GM21528 (cell line): ENCODE results near the gene IQGAP2.
A peak's percentile ranks its signal among the peaks of the same experiment; 100 is the strongest.
"Not testable (repeated sequence)": the region's sequence is repeated elsewhere in the genome, so short reads cannot be mapped to it uniquely, and the experiment has no call there.

ENCODE experiments used
- ATAC-seq: cut with Tn5 transposase; IDR thresholded peaks from one replicate; pipeline ENCODE4 v1.9.1; 2021; ENCODE audit warnings: mild to moderate bottlenecking, moderate library complexity; ENCODE audit not compliant: unreplicated experiment, low FRiP score

IQGAP2 gene

GRCh38 chr5:76728965-76729364, 325.9 kb downstream of the IQGAP2 start:
- no peak for ATAC-seq

- no peak for ATAC-seq
These were observed 326.5 kb downstream of the IQGAP2 start for GRCh38 chr5:76729373-76730290.

GRCh38 chr5:76732405-76733048, 329.4 kb downstream of the IQGAP2 start:
- no peak for ATAC-seq

- ATAC-seq = peak; percentile 50
These were observed 329.9 kb downstream of the IQGAP2 start for GRCh38 chr5:76733049-76733417.

- no peak for ATAC-seq
These were observed 332.9 kb downstream of the IQGAP2 start for GRCh38 chr5:76735762-76736545.

- no peak for ATAC-seq
These were observed 333.8 kb downstream of the IQGAP2 start for GRCh38 chr5:76736679-76737556.

GRCh38 chr5:76737846-76738245, 334.8 kb downstream of the IQGAP2 start:
- ATAC-seq = no peak

- not testable (repeated sequence) for ATAC-seq
These were observed 338.4 kb downstream of the IQGAP2 start for GRCh38 chr5:76741506-76741905.

- no peak for ATAC-seq
These were observed 339.5 kb downstream of the IQGAP2 start for GRCh38 chr5:76742583-76742982.

- no peak for ATAC-seq
These were observed 341.5 kb downstream of the IQGAP2 start for GRCh38 chr5:76744632-76745031.

GRCh38 chr5:76745670-76746069, 342.6 kb downstream of the IQGAP2 start:
- no peak for ATAC-seq

GRCh38 chr5:76746677-76747076, 343.6 kb downstream of the IQGAP2 start:
- no peak for ATAC-seq

- ATAC-seq = no peak
These were observed 344.6 kb downstream of the IQGAP2 start for GRCh38 chr5:76747706-76748105.

- ATAC-seq = no peak
These were observed 348.2 kb downstream of the IQGAP2 start for GRCh38 chr5:76751291-76751690.

GRCh38 chr5:76754668-76755078, 351.6 kb downstream of the IQGAP2 start:
- ATAC-seq = no peak

- ATAC-seq = no peak
These were observed 352.9 kb downstream of the IQGAP2 start for GRCh38 chr5:76755779-76756637.

GRCh38 chr5:76757049-76757448, 354.0 kb downstream of the IQGAP2 start:
- ATAC-seq = no peak
